ENCODE measurements around the gene MEIS2. TPM values are rescaled to one million over a fixed set of nuclear protein-coding genes. Genes with fewer than 3 reads are reported as not detected.

The MEIS2 gene
- total and polyA plus RNA-seq, 9 donors = 27.7 to 73.7 (median 47.7) TPM

DNA sequence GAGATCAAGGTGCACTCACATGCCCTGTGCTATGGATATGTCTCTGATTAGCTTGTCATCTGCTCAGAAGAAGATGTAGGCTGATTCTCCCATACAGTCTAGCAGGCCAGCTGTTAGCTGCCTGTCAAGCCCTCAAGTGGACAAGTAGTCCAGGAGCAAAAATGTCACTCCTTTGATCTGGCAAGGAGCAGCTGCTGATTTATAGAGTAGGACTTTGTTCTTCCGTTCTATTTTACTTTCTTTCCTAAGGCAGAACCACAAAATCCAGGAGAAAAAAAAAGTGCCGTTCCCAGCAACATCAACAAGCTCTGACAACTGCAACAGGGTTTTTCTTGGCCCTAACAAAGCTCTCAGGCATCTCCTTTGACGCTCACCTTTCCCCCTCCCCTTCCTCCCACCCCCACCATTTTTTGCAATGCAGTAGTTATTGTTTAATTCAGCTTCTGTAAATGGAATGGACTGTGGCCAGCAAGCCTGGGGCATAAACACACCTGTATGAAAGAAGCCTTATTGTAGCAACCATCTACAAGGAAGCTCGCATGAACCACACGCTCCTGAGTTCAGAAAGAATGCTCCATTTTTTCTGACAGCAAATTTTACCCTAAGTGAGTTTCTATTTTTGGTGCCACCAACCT, 196.3 kb downstream of the MEIS2 start:
- WGBS, 3 donors = 77 to 90% (median 82%) methylated on average over 5 of the region's 5 CpGs
- Histone ChIP-seq H3K4me3 (no peak overlapping the region), H3K27ac (no peak overlapping the region), H3K27me3 (no peaks in the 10 kb centered on the region), H3K9me3 (no peaks in the 10 kb centered on the region), H3K4me1 (ENCODE audit: insufficient read depth) (no peaks in the 10 kb centered on the region), H3K36me3 (no peaks in the 10 kb centered on the region)
- no peak for TF ChIP-seq EP300 (IDR thresholded peaks at IDR 0.05)
- TF ChIP-seq POLR2A (IDR thresholded peaks at IDR 0.05) = no peak
- TF ChIP-seq, protein P1, sequence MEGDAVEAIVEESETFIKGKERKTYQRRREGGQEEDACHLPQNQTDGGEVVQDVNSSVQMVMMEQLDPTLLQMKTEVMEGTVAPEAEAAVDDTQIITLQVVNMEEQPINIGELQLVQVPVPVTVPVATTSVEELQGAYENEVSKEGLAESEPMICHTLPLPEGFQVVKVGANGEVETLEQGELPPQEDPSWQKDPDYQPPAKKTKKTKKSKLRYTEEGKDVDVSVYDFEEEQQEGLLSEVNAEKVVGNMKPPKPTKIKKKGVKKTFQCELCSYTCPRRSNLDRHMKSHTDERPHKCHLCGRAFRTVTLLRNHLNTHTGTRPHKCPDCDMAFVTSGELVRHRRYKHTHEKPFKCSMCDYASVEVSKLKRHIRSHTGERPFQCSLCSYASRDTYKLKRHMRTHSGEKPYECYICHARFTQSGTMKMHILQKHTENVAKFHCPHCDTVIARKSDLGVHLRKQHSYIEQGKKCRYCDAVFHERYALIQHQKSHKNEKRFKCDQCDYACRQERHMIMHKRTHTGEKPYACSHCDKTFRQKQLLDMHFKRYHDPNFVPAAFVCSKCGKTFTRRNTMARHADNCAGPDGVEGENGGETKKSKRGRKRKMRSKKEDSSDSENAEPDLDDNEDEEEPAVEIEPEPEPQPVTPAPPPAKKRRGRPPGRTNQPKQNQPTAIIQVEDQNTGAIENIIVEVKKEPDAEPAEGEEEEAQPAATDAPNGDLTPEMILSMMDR (IDR thresholded peaks at IDR 0.05) = no peak
- no peak for DNase-seq
- intact Hi-C loops (cut with DNase I) = no loop called here

DNA sequence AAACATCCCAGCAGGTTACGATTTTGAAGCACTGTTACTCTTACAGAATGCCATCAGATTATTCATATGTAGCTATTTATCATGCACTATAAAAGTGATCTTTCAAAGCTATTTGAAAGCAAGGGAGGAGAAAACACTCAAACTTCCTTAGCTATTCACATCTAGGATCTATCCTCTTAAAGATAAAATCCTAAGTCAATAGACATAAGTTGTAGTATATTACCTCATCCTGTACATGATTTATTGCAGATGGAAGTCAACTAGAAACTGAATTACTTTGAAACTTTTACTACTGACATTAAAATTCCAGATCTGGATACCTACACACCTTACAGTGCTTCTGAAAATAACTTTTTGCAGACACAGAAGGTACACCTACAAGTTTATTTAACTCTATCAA, 197.2 kb downstream of the MEIS2 start:
- TF ChIP-seq EP300 (IDR thresholded peaks at IDR 0.05) = no peak
- TF ChIP-seq POLR2A (IDR thresholded peaks at IDR 0.05) = no peak
- TF ChIP-seq, protein P1 (IDR thresholded peaks at IDR 0.05) = no peak
- H3K4me3 ChIP-seq = no peak overlapping the region

DNA sequence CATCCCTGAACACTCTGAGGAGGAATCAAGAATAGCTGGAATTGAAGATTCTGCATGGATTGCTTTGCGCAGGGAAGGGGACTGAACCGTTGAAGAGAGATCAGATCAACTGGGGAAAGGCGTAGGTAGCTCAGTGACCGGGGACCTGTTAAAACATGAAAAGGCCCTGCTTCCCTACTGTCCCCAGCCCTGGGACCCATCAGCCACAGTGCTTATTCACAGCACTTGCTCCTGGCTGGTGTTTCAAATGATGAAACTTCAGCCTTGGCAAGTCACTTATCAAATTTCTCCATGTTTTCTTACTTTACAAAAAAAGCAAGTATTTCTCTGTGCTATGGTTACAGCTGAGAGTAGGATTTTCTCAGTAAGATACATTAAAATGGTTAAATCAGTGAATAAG, 199.3 kb downstream of the MEIS2 start:
- no peaks in the 10 kb centered on the region for H3K27me3 ChIP-seq
- no peak overlapping the region for H3K4me3 ChIP-seq
- H3K4me1 ChIP-seq (ENCODE audit: insufficient read depth) = no peaks in the 10 kb centered on the region
- no peaks in the 10 kb centered on the region for H3K36me3 ChIP-seq
- TF ChIP-seq POLR2A (IDR thresholded peaks at IDR 0.05) (no peak), EP300 (IDR thresholded peaks at IDR 0.05) (no peak)
- TF ChIP-seq, protein P1 (IDR thresholded peaks at IDR 0.05) = no peak
- no peaks in the 10 kb centered on the region for H3K9me3 ChIP-seq
- no peak for DNase-seq
- no peak overlapping the region for H3K27ac ChIP-seq
- 76 to 95% (median 93%) methylated on average over 4 of the region's 4 CpGs for WGBS, 3 donors
- intact Hi-C loops (cut with DNase I) = no loop called here

More for the DNA sequence above, 197.2 kb downstream of the MEIS2 start:
- DNase-seq = no peak
- H3K9me3 ChIP-seq = no peaks in the 10 kb centered on the region
- no peaks in the 10 kb centered on the region for H3K27me3 ChIP-seq
- H3K27ac ChIP-seq = no peak overlapping the region
- H3K4me1 ChIP-seq (ENCODE audit: insufficient read depth) = no peaks in the 10 kb centered on the region
- no peaks in the 10 kb centered on the region for H3K36me3 ChIP-seq
- intact Hi-C loops (cut with DNase I) = no loop called here
- 81 to 86% (median 85%) methylated on average over 1 of the region's 1 CpG for WGBS, 3 donors

DNA sequence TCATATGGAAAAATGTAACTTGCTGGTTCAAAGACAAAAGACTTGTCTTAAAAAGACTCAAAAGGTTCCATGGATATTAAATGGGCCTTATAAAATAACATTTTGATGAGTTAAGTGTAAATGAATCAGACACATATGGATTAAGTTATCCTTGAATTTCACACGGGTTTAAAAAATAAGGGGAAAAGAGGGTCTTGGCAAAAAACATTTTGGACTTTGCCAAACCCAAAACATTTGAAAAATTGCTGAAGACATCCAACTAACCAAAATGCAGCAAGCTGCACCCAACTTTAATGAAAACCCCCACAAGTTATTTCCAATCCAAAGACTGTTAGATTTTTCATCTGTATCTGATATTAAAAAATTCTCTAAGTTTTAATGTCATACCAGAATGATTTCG, 200.7 kb downstream of the MEIS2 start:
- intact Hi-C loops (cut with DNase I) = no loop called here
- no peak overlapping the region for H3K4me3 ChIP-seq
- no peaks in the 10 kb centered on the region for H3K36me3 ChIP-seq
- H3K27me3 ChIP-seq = no peaks in the 10 kb centered on the region
- H3K27ac ChIP-seq = no peak overlapping the region
- H3K4me1 ChIP-seq (ENCODE audit: insufficient read depth) = no peaks in the 10 kb centered on the region
- 62 to 65% (median 64%) methylated on average over 2 of the region's 2 CpGs for WGBS, 3 donors
- no peaks in the 10 kb centered on the region for H3K9me3 ChIP-seq
- DNase-seq = no peak
- TF ChIP-seq POLR2A (IDR thresholded peaks at IDR 0.05) = no peak
- TF ChIP-seq EP300 (IDR thresholded peaks at IDR 0.05) = no peak
- TF ChIP-seq, protein P1 (IDR thresholded peaks at IDR 0.05) = no peak
